HepG2 (cell line): ENCODE data around the gene MLXIPL. TPM values are rescaled to one million over a fixed set of nuclear protein-coding genes. Genes with fewer than 3 reads are reported as not detected.

Experiments used
- ATF7 ChIP-seq, 2 experiments: fragments of 450-650 bp in 1 of 2; sonication (generic) in 1 of 2; formaldehyde crosslinking in 1 of 2; IDR thresholded peaks; 2 replicates each; pipeline versions ENCODE4 v1.4.0 to v1.6.1; 2016 to 2020; ENCODE audit warnings: antibody characterized with exemption in 1 of 2, mild to moderate bottlenecking in 1 of 2, missing genetic modification reagents in 1 of 2
- HNRNPK ChIP-seq: fragments of 200-400 bp; formaldehyde crosslinking; IDR thresholded peaks from 2 replicates; pipeline ENCODE4 v1.6.1; 2018; ENCODE audit warnings: low read length, low read depth, moderate library complexity, mild to moderate bottlenecking; ENCODE audit not compliant: poor library complexity, severe bottlenecking
- HNRNPUL1 ChIP-seq: fragments of 200-400 bp; formaldehyde crosslinking; IDR thresholded peaks from 2 replicates; pipeline ENCODE4 v1.6.1; 2017; ENCODE audit warnings: low read depth, mild to moderate bottlenecking, low read length, moderate library complexity
- KDM6A ChIP-seq: IDR thresholded peaks from 2 replicates; pipeline ENCODE4 v1.6.1; 2016; ENCODE audit warnings: low read depth
- KMT2B ChIP-seq: IDR thresholded peaks from 2 replicates; pipeline ENCODE4 v1.6.1; 2016; ENCODE audit warnings: missing genetic modification reagents, missing compliant biosample characterization
- MAFG ChIP-seq: sonication (generic); formaldehyde crosslinking; IDR thresholded peaks from 2 replicates; pipeline ENCODE4 v1.5.1; 2020; ENCODE audit warnings: mild to moderate bottlenecking, missing genetic modification reagents
- MIXL1 ChIP-seq: IDR thresholded peaks from 2 replicates; pipeline ENCODE4 v1.6.1; 2016
- MYNN ChIP-seq: sonication (generic); formaldehyde crosslinking; IDR thresholded peaks from 2 replicates; pipeline ENCODE4 v1.4.0; 2020; ENCODE audit warnings: mild to moderate bottlenecking, low read depth, missing genetic modification reagents
- NONO ChIP-seq, 2 experiments: fragments of 450-650 bp in 1 of 2; sonication (generic) in 1 of 2; formaldehyde crosslinking in 1 of 2; IDR thresholded peaks in 1 of 2; conservative IDR thresholded peaks in 1 of 2; 2 replicates each; pipeline versions ENCODE4 v1.6.1 to v1.8.0; 2017 to 2022; ENCODE audit warnings: mild to moderate bottlenecking in 1 of 2, missing genetic modification reagents in 1 of 2, moderate library complexity in 1 of 2
- PBX2 ChIP-seq: IDR thresholded peaks from 2 replicates; pipeline ENCODE4 v1.6.1; 2016; ENCODE audit warnings: control low read depth
- RAD21 ChIP-seq: fragments of 450-650 bp; formaldehyde crosslinking; IDR thresholded peaks from 2 replicates; pipeline ENCODE4 v1.5.0; 2020; ENCODE audit warnings: mild to moderate bottlenecking
- XBP1 ChIP-seq: sonication (generic); formaldehyde crosslinking; IDR thresholded peaks from 2 replicates; pipeline ENCODE4 v1.5.0; 2020; ENCODE audit warnings: missing genetic modification reagents
- ZNF589 ChIP-seq: sonication (generic); formaldehyde crosslinking; conservative IDR thresholded peaks from 2 replicates; pipeline ENCODE4 v1.8.0; 2022; ENCODE audit warnings: mild to moderate bottlenecking, moderate library complexity, missing genetic modification reagents
- ZNF713 ChIP-seq: sonication (generic); formaldehyde crosslinking; IDR thresholded peaks from 2 replicates; pipeline ENCODE4 v1.4.0; 2020; ENCODE audit warnings: mild to moderate bottlenecking, missing genetic modification reagents
- ZUFSP ChIP-seq: sonication (generic); formaldehyde crosslinking; IDR thresholded peaks from 2 replicates; pipeline ENCODE4 v1.9.0; 2021; ENCODE audit warnings: missing genetic modification reagents, mild to moderate bottlenecking, borderline replicate concordance
- polyA plus RNA-seq, 8 experiments: library from polyadenylated mRNA; depleted of rRNA in 3 of 8; stranded (reverse) in 7 of 8; unstranded in 1 of 8; fragments of >200 nt; fragmentation: Illumina TruSeq in 4 of 8; extraction: Trizol in 4 of 8; gene quantifications; 2 replicates each; pipeline versions ENCODE4 v1.2.1 to v1.2.3, GENCODE V29; 2011 to 2016; ENCODE audit warnings: low read depth in 4 of 8, missing spikeins in 1 of 8, mixed read lengths in 1 of 8; ENCODE audit not compliant: insufficient read depth in 1 of 8
- total RNA-seq, 5 experiments: library from RNA; depleted of rRNA; stranded (reverse); fragments of >200 nt; fragmentation: Illumina TruSeq; extraction: Trizol; gene quantifications; 2 replicates each; pipeline ENCODE4 v1.2.3, GENCODE V29; 2016; ENCODE audit warnings: low read depth in 1 of 5
- TF ChIP-seq, protein P1 (sequence below): IDR thresholded peaks from 2 replicates; pipeline ENCODE4 v1.6.1; 2016; ENCODE audit warnings: missing genetic modification reagents, missing compliant biosample characterization
- TF ChIP-seq, protein P2 (sequence below): sonication (generic); formaldehyde crosslinking; IDR thresholded peaks from 2 replicates; pipeline ENCODE4 v1.5.0; 2020; ENCODE audit warnings: mild to moderate bottlenecking, missing genetic modification reagents, moderate library complexity
- TF ChIP-seq, protein P3 (sequence below): sonication (generic); formaldehyde crosslinking; IDR thresholded peaks from 2 replicates; pipeline ENCODE4 v1.4.0; 2020; ENCODE audit warnings: missing genetic modification reagents, borderline replicate concordance

MLXIPL gene
- total and polyA plus RNA-seq, 2 of the 13 experiments (the other 11 are each of a cell fraction or from before 2014, with no cell fraction given) = 51.6 to 60.1 TPM

DNA sequence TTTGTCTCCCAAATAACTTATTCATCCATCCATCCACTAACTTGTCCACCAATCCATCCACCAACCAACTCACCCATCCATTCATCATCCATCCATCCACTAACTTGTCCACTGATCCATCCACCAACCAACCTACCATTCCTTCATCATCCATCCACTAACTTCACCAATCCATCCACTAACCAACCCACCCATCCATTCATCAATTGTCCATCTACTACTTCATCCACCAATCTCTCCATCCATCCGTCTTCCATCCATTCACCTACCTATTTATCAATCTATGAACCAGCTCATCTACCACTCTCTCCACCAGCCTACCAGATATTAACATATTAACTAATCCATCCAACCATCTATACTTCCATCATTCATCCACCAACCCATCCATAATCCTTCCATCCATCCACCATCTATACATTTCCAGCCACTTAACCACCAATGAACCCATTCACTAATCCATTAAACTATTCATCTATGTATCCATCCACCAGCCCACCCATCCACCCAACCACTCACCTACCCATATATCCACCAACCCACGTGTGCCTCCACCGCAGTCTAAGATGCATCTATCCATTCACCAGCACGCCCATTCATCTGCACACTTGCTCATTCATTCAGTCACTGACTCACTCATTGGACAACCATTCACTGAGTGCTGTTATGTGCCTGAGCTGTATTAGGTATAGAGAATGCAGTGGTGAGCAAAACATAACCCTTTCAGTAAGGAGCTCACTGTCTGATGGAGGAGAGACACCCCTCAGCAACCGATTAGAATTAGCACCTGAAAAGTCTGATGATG, 26.1 kb downstream of the MLXIPL start (continued):
- TF ChIP-seq, protein P1, sequence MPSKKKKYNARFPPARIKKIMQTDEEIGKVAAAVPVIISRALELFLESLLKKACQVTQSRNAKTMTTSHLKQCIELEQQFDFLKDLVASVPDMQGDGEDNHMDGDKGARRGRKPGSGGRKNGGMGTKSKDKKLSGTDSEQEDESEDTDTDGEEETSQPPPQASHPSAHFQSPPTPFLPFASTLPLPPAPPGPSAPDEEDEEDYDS (CRISPR knock-in tag) = no peak
- TF ChIP-seq MYNN (CRISPR knock-in tag) (no peak), ATF7 (IDR thresholded peaks at IDR 0.05) (no peak), ATF7 (CRISPR knock-in tag; IDR thresholded peaks at IDR 0.05) (no peak), XBP1 (CRISPR knock-in tag) (no peak), KDM6A (CRISPR knock-in tag) (no peak), MIXL1 (CRISPR knock-in tag) (no peak), PBX2 (CRISPR knock-in tag) (no peak), MAFG (no peak), ZUFSP (CRISPR knock-in tag) (no peak), HNRNPK (no peak), HNRNPUL1 (no peak), RAD21 (peak; percentile 9; the same call in 1 of the 2 replicates), ZNF713 (no peak), NONO (IDR thresholded peaks at IDR 0.05) (no peak), NONO (CRISPR knock-in tag; conservative IDR thresholded peaks at IDR 0.05) (peak; percentile 68), ZNF589 (CRISPR knock-in tag) (0 out of 2 replicates have a peak, but pooled peaks have one; percentile 45), KMT2B (CRISPR knock-in tag) (no peak)
- TF ChIP-seq, protein P2, sequence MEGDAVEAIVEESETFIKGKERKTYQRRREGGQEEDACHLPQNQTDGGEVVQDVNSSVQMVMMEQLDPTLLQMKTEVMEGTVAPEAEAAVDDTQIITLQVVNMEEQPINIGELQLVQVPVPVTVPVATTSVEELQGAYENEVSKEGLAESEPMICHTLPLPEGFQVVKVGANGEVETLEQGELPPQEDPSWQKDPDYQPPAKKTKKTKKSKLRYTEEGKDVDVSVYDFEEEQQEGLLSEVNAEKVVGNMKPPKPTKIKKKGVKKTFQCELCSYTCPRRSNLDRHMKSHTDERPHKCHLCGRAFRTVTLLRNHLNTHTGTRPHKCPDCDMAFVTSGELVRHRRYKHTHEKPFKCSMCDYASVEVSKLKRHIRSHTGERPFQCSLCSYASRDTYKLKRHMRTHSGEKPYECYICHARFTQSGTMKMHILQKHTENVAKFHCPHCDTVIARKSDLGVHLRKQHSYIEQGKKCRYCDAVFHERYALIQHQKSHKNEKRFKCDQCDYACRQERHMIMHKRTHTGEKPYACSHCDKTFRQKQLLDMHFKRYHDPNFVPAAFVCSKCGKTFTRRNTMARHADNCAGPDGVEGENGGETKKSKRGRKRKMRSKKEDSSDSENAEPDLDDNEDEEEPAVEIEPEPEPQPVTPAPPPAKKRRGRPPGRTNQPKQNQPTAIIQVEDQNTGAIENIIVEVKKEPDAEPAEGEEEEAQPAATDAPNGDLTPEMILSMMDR (CRISPR knock-in tag) = no peak
- TF ChIP-seq, protein P3, sequence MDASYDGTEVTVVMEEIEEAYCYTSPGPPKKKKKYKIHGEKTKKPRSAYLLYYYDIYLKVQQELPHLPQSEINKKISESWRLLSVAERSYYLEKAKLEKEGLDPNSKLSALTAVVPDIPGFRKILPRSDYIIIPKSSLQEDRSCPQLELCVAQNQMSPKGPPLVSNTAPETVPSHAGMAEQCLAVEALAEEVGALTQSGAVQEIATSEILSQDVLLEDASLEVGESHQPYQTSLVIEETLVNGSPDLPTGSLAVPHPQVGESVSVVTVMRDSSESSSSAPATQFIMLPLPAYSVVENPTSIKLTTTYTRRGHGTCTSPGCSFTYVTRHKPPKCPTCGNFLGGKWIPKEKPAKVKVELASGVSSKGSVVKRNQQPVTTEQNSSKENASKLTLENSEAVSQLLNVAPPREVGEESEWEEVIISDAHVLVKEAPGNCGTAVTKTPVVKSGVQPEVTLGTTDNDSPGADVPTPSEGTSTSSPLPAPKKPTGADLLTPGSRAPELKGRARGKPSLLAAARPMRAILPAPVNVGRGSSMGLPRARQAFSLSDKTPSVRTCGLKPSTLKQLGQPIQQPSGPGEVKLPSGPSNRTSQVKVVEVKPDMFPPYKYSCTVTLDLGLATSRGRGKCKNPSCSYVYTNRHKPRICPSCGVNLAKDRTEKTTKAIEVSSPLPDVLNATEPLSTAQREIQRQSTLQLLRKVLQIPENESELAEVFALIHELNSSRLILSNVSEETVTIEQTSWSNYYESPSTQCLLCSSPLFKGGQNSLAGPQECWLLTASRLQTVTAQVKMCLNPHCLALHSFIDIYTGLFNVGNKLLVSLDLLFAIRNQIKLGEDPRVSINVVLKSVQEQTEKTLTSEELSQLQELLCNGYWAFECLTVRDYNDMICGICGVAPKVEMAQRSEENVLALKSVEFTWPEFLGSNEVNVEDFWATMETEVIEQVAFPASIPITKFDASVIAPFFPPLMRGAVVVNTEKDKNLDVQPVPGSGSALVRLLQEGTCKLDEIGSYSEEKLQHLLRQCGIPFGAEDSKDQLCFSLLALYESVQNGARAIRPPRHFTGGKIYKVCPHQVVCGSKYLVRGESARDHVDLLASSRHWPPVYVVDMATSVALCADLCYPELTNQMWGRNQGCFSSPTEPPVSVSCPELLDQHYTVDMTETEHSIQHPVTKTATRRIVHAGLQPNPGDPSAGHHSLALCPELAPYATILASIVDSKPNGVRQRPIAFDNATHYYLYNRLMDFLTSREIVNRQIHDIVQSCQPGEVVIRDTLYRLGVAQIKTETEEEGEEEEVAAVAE (CRISPR knock-in tag) = no peak
